Activated CD4-positive, CD25-positive, alpha-beta regulatory T cell treated with anti-CD3 and anti-CD28 coated beads, Interleukin-2, amount 50 U/mL, for 16 hours (primary cell): ENCODE data around the gene PYGM.

ENCODE experiments used
- DNase-seq: peaks from one replicate; pipeline ENCODE4 v3.0.0-alpha.2; 2020; ENCODE audit warnings: low read depth, low spot score

The PYGM gene

GRCh38 chr11:64735725-64736259 is 24.0 kb downstream of the PYGM start:
- no peak for DNase-seq

GRCh38 chr11:64734811-64735724 is 24.7 kb downstream of the PYGM start:
- DNase-seq: no peak

GRCh38 chr11:64731601-64732000 is 28.2 kb downstream of the PYGM start:
- DNase-seq: no peak

GRCh38 chr11:64729851-64730382 is 29.9 kb downstream of the PYGM start:
- no peak for DNase-seq

- no peak for DNase-seq
These were observed 30.9 kb downstream of the PYGM start for GRCh38 chr11:64728757-64729365.

- DNase-seq: no peak
These were observed 32.8 kb downstream of the PYGM start for GRCh38 chr11:64726867-64727530.

- no peak for DNase-seq
These were observed 33.5 kb downstream of the PYGM start for GRCh38 chr11:64726211-64726641.

- DNase-seq: no peak
These were observed 34.8 kb downstream of the PYGM start for GRCh38 chr11:64724863-64725532.

GRCh38 chr11:64723907-64724862 is 35.6 kb downstream of the PYGM start:
- no peak for DNase-seq

GRCh38 chr11:64723117-64723906 is 36.5 kb downstream of the PYGM start, which contains the start of gene NRXN2:
Gene NRXN2, minus strand, starts transcription at chr11:64723197. Its CDS starts 9,498 bp downstream, at chr11:64713699.
- peak; percentile 67 for DNase-seq

GRCh38 chr11:64722141-64723065 is 37.4 kb downstream of the PYGM start:
- DNase-seq: no peak

- no peak for DNase-seq
These were observed 38.4 kb downstream of the PYGM start for GRCh38 chr11:64721359-64721699.

GRCh38 chr11:64720640-64721358 is 39.0 kb downstream of the PYGM start:
- no peak for DNase-seq

- DNase-seq: no peak
These were observed 39.6 kb downstream of the PYGM start for GRCh38 chr11:64720167-64720566.

GRCh38 chr11:64719406-64719805 is 40.4 kb downstream of the PYGM start:
- no peak for DNase-seq

- DNase-seq: no peak
These were observed 41.0 kb downstream of the PYGM start for GRCh38 chr11:64718780-64719124.

GRCh38 chr11:64718084-64718779 is 41.5 kb downstream of the PYGM start:
- no peak for DNase-seq
